Subcutaneous abdominal adipose tissue (tissue), 5 donors: Measurements from ENCODE around the gene ACOXL.

Source experiments
- H3K27ac ChIP-seq: one replicate; pipeline ENCODE4 v1.7.0; 2013; ENCODE audit warnings: low read depth, mild to moderate bottlenecking, inconsistent platforms, low read length, moderate library complexity
- H3K27me3 ChIP-seq, 5 donors: one replicate each; pipeline ENCODE4 v1.7.0; 2013; ENCODE audit warnings: low read length in 5 of 5, inconsistent platforms in 1 of 5; ENCODE audit not compliant: control insufficient read depth in 5 of 5, insufficient read depth in 4 of 5
- H3K36me3 ChIP-seq, 5 donors: one replicate each; pipeline ENCODE4 v1.7.0; 2013; ENCODE audit warnings: low read length in 5 of 5; ENCODE audit not compliant: control insufficient read depth in 5 of 5, insufficient read depth in 5 of 5
- H3K4me1 ChIP-seq, 5 donors: one replicate each; pipeline ENCODE4 v1.7.0; 2013; ENCODE audit warnings: low read length in 5 of 5, mild to moderate bottlenecking in 3 of 5, moderate library complexity in 1 of 5; ENCODE audit not compliant: control insufficient read depth in 5 of 5, insufficient read depth in 5 of 5
- H3K4me3 ChIP-seq, 5 donors: one replicate each; pipeline ENCODE4 v1.7.0; 2013; ENCODE audit warnings: low read length in 5 of 5, low read depth in 1 of 5
- H3K9ac ChIP-seq, 5 donors: one replicate each; pipeline ENCODE4 v1.7.0; 2013; ENCODE audit warnings: low read length in 5 of 5, mild to moderate bottlenecking in 4 of 5, moderate library complexity in 3 of 5
- H3K9me3 ChIP-seq, 5 donors: one replicate each; pipeline ENCODE4 v1.7.0; 2013; ENCODE audit warnings: low read length in 5 of 5; ENCODE audit not compliant: control insufficient read depth in 5 of 5
- donor health status: healthy.
- donor health status: healthy.
- donor health status: healthy.
- donor health status: healthy.
- donor health status: healthy.

ACOXL gene

GRCh38 chr2:111135910-111136297 lies 403.5 kb downstream of the ACOXL start:
- H3K27ac ChIP-seq = no peak overlapping the region
- H3K27me3 ChIP-seq = no peaks in the 10 kb centered on the region
- H3K4me1 ChIP-seq = peaks cover 2 to 28% (median 21%) of the 10 kb centered on the region in 5 donors
- H3K9me3 ChIP-seq = no peaks in the 10 kb centered on the region
- H3K4me3 ChIP-seq = peak overlapping the region in 1 of 5 donors; percentile 20
- peaks cover 0 to 9% (median 2%) of the 10 kb centered on the region in 5 donors for H3K36me3 ChIP-seq
- H3K9ac ChIP-seq = no peak overlapping the region

GRCh38 chr2:111138839-111139238 lies 406.5 kb downstream of the ACOXL start:
- no peak overlapping the region for H3K27ac ChIP-seq
- H3K4me3 ChIP-seq = no peak overlapping the region
- peak overlapping the region in 1 of 5 donors; percentile 1 for H3K9ac ChIP-seq
- H3K27me3 ChIP-seq = no peaks in the 10 kb centered on the region
- no peaks in the 10 kb centered on the region for H3K9me3 ChIP-seq
- peaks cover 2 to 28% (median 21%) of the 10 kb centered on the region in 5 donors for H3K4me1 ChIP-seq
- peaks cover 0 to 7% (median 2%) of the 10 kb centered on the region in 5 donors for H3K36me3 ChIP-seq

- H3K9me3 ChIP-seq = no peaks in the 10 kb centered on the region
- no peak overlapping the region for H3K4me3 ChIP-seq
- peaks cover 2 to 28% (median 21%) of the 10 kb centered on the region in 5 donors for H3K4me1 ChIP-seq
- no peak overlapping the region for H3K27ac ChIP-seq
- H3K9ac ChIP-seq = no peak overlapping the region
- H3K27me3 ChIP-seq = no peaks in the 10 kb centered on the region
- peaks cover 0 to 7% (median 5%) of the 10 kb centered on the region in 5 donors for H3K36me3 ChIP-seq
Observed at GRCh38 chr2:111139637-111140317, 407.4 kb downstream of the ACOXL start.

- Histone ChIP-seq H3K27me3 (no peaks in the 10 kb centered on the region), H3K9me3 (no peaks in the 10 kb centered on the region), H3K9ac (no peak overlapping the region), H3K27ac (no peak overlapping the region), H3K4me3 (no peak overlapping the region), H3K36me3 (peaks cover 0 to 8% (median 5%) of the 10 kb centered on the region in 5 donors), H3K4me1 (peaks cover 0 to 20% (median 15%) of the 10 kb centered on the region in 5 donors)
Observed at GRCh38 chr2:111140815-111141214, 408.4 kb downstream of the ACOXL start.

GRCh38 chr2:111142101-111142500 lies 409.7 kb downstream of the ACOXL start:
- H3K4me1 ChIP-seq = peaks cover 0 to 14% (median 6%) of the 10 kb centered on the region in 5 donors

GRCh38 chr2:111143107-111143842 lies 410.9 kb downstream of the ACOXL start:
- Histone ChIP-seq H3K36me3 (peaks cover 0 to 4% (median 0%) of the 10 kb centered on the region in 5 donors), H3K4me3 (no peak overlapping the region), H3K4me1 (peaks cover 0 to 18% (median 13%) of the 10 kb centered on the region in 5 donors), H3K27ac (no peak overlapping the region), H3K27me3 (no peaks in the 10 kb centered on the region), H3K9me3 (no peaks in the 10 kb centered on the region), H3K9ac (no peak overlapping the region)

More at GRCh38 chr2:111142101-111142500, 409.7 kb downstream of the ACOXL start:
- H3K27me3 ChIP-seq = no peaks in the 10 kb centered on the region
- H3K9ac ChIP-seq = no peak overlapping the region
- H3K27ac ChIP-seq = no peak overlapping the region
- no peak overlapping the region for H3K4me3 ChIP-seq
- peaks cover 0 to 4% (median 3%) of the 10 kb centered on the region in 5 donors for H3K36me3 ChIP-seq
- no peaks in the 10 kb centered on the region for H3K9me3 ChIP-seq

- Histone ChIP-seq H3K36me3 (peaks cover 0 to 4% (median 0%) of the 10 kb centered on the region in 5 donors), H3K9ac (no peak overlapping the region), H3K4me1 (peaks cover 0 to 19% (median 16%) of the 10 kb centered on the region in 5 donors), H3K4me3 (no peak overlapping the region), H3K27me3 (no peaks in the 10 kb centered on the region), H3K27ac (no peak overlapping the region), H3K9me3 (no peaks in the 10 kb centered on the region)
Observed at GRCh38 chr2:111143843-111144198, 411.4 kb downstream of the ACOXL start.

GRCh38 chr2:111145103-111145760 lies 412.9 kb downstream of the ACOXL start:
- Histone ChIP-seq H3K9ac (no peak overlapping the region), H3K9me3 (no peaks in the 10 kb centered on the region), H3K27ac (no peak overlapping the region), H3K36me3 (peaks cover 0 to 4% (median 0%) of the 10 kb centered on the region in 5 donors), H3K4me3 (no peak overlapping the region), H3K27me3 (no peaks in the 10 kb centered on the region), H3K4me1 (peaks cover 0 to 23% (median 18%) of the 10 kb centered on the region in 5 donors)

- H3K9ac ChIP-seq = no peak overlapping the region
- H3K9me3 ChIP-seq = no peaks in the 10 kb centered on the region
- H3K4me1 ChIP-seq = peaks cover 0 to 26% (median 18%) of the 10 kb centered on the region in 5 donors
- no peaks in the 10 kb centered on the region for H3K27me3 ChIP-seq
- H3K36me3 ChIP-seq = peaks cover 0 to 10% (median 0%) of the 10 kb centered on the region in 5 donors
- H3K27ac ChIP-seq = no peak overlapping the region
- no peak overlapping the region for H3K4me3 ChIP-seq
Observed at GRCh38 chr2:111145951-111146350, 413.6 kb downstream of the ACOXL start.
